Vagina (tissue), 2 donors: ENCODE results near the gene TMPRSS3. TPM values are rescaled to one million over a fixed set of nuclear protein-coding genes. Genes with fewer than 3 reads are reported as not detected.

Experiments
- DNase-seq, 2 donors: peaks; one replicate each; pipeline ENCODE4 v3.0.0-alpha.2; 2017; ENCODE audit errors: extremely low spot score in 2 of 2
- H3K27ac ChIP-seq: fragments of 200-600 bp; sonication (generic); one replicate; pipeline ENCODE4 v1.5.1; 2019
- H3K27me3 ChIP-seq: fragments of 200-600 bp; sonication (generic); one replicate; pipeline ENCODE4 v1.5.1; 2019
- H3K36me3 ChIP-seq, 2 donors: fragments of 200-600 bp; sonication (generic); one replicate each; pipeline ENCODE4 v1.5.1; 2017 to 2019
- H3K4me1 ChIP-seq: fragments of 200-600 bp; sonication (generic); one replicate; pipeline ENCODE4 v1.5.1; 2019
- H3K4me3 ChIP-seq, 2 donors: fragments of 200-600 bp; sonication (generic); 1 replicate in 1 of 2; 2 replicates in 1 of 2; pipeline ENCODE4 v1.5.1; 2016 to 2019
- H3K9me3 ChIP-seq: fragments of 200-600 bp; sonication (generic); one replicate; pipeline ENCODE4 v1.5.1; 2019
- POLR2A ChIP-seq, 2 donors: fragments of 450-650 bp; IDR thresholded peaks; one replicate each; pipeline ENCODE4 v1.6.1; 2017; ENCODE audit warnings: antibody characterized with exemption in 2 of 2, mild to moderate bottlenecking in 2 of 2, moderate library complexity in 2 of 2
- POLR2AphosphoS5 ChIP-seq, 2 donors: sonication (generic); formaldehyde crosslinking; IDR thresholded peaks; one replicate each; pipeline ENCODE4 v1.9.0; 2017; ENCODE audit warnings: antibody characterized with exemption in 2 of 2, mild to moderate bottlenecking in 2 of 2, low read depth in 1 of 2; ENCODE audit not compliant: insufficient read depth in 1 of 2
- intact Hi-C: fragments of 100-400 bp; cut with DNase I; formaldehyde crosslinking; loops from one replicate; pipeline ENCODE4 v1.15.1; 2023
- total RNA-seq: library from RNA; depleted of rRNA; stranded (reverse); fragments of >200 nt; gene quantifications from one replicate; pipeline ENCODE4 v1.2.3, GENCODE V29; 2016
- TF ChIP-seq, protein P1 (sequence below), 3 experiments: fragments of 450-650 bp in 2 of 3; fragments of 200-600 bp in 1 of 3; sonication (generic) in 1 of 3; IDR thresholded peaks; one replicate each; pipeline ENCODE4 v1.5.1; 2017 to 2019; ENCODE audit warnings: antibody characterized with exemption in 3 of 3, mild to moderate bottlenecking in 2 of 3, moderate library complexity in 2 of 3

The TMPRSS3 gene
- total RNA-seq, 1 donor from 2014 or later = 0.25 TPM

DNA sequence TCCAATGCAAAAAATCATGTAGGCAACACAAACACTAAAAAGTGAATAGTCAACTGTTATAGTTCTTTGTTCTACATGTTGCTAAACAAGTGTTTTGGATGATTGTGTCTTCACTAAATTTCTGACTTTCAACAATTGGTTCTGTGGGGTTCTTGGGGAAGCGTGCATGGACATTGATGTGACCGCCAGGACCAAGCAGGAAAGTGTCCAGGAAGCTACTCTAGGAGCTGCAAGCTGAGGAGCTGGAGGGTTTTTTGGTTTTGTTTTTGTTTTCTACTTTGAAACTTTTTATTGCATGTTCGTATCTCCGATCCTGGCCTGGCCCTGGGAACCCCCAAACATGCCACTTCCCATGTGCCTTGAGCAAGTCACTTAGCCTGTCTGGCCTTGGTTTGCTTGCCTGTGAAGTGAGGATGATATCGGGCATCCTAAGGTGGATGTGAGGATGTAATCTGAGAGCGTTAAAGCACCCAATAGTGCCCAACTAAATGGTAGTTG, 8.0 kb downstream of the TMPRSS3 start:
- intact Hi-C loops = no loop called here
- Histone ChIP-seq H3K4me1 (no peaks in the 10 kb centered on the region), H3K27me3 (no peaks in the 10 kb centered on the region), H3K4me3 (no peak overlapping the region), H3K9me3 (no peaks in the 10 kb centered on the region), H3K27ac (no peak overlapping the region), H3K36me3 (no peaks in the 10 kb centered on the region)
- no peak for DNase-seq
- TF ChIP-seq, protein P1, sequence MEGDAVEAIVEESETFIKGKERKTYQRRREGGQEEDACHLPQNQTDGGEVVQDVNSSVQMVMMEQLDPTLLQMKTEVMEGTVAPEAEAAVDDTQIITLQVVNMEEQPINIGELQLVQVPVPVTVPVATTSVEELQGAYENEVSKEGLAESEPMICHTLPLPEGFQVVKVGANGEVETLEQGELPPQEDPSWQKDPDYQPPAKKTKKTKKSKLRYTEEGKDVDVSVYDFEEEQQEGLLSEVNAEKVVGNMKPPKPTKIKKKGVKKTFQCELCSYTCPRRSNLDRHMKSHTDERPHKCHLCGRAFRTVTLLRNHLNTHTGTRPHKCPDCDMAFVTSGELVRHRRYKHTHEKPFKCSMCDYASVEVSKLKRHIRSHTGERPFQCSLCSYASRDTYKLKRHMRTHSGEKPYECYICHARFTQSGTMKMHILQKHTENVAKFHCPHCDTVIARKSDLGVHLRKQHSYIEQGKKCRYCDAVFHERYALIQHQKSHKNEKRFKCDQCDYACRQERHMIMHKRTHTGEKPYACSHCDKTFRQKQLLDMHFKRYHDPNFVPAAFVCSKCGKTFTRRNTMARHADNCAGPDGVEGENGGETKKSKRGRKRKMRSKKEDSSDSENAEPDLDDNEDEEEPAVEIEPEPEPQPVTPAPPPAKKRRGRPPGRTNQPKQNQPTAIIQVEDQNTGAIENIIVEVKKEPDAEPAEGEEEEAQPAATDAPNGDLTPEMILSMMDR (IDR thresholded peaks at IDR 0.05) = no peak
- no peak for TF ChIP-seq POLR2AphosphoS5 (IDR thresholded peaks at IDR 0.05; ENCODE audit: insufficient read depth in 1 of 2, low read depth in 1 of 2)
- TF ChIP-seq POLR2A (IDR thresholded peaks at IDR 0.05) = no peak

DNA sequence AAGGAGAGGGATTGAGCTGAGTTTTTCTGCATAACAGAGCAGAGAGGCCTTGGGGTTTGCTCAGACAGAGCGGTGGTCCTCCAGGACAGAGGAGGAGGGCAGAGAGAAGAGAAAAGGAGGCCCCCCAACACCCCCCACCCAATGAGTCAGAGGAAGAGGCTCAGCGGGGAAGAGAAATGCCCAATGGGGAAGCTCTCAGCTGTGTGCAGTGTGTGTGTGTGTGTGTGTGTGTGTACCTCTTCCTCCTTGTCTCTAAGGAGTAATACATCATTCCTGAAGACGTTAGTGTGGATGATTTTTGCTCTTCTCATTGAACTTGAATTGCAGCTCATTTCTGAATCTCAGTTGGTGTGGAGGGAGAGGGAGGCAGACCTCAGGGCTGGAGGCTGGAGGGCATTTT, 8.7 kb downstream of the TMPRSS3 start:
- no peaks in the 10 kb centered on the region for H3K9me3 ChIP-seq
- TF ChIP-seq POLR2AphosphoS5 (IDR thresholded peaks at IDR 0.05; ENCODE audit: insufficient read depth in 1 of 2, low read depth in 1 of 2) (no peak), POLR2A (IDR thresholded peaks at IDR 0.05) (no peak)
- TF ChIP-seq, protein P1 (IDR thresholded peaks at IDR 0.05) = no peak
- H3K4me3 ChIP-seq = no peak overlapping the region
- no peak for DNase-seq
- no peaks in the 10 kb centered on the region for H3K4me1 ChIP-seq
- H3K27me3 ChIP-seq = no peaks in the 10 kb centered on the region
- intact Hi-C loops = no loop called here
- no peak overlapping the region for H3K27ac ChIP-seq
- no peaks in the 10 kb centered on the region for H3K36me3 ChIP-seq

GRCh38 chr21:42386034-42386591, 9.7 kb downstream of the TMPRSS3 start:
- H3K9me3 ChIP-seq = no peaks in the 10 kb centered on the region
- H3K27me3 ChIP-seq = no peaks in the 10 kb centered on the region
- DNase-seq = no peak
- intact Hi-C loops = no loop called here
- TF ChIP-seq POLR2A (IDR thresholded peaks at IDR 0.05) (no peak), POLR2AphosphoS5 (IDR thresholded peaks at IDR 0.05; ENCODE audit: insufficient read depth in 1 of 2, low read depth in 1 of 2) (no peak)
- TF ChIP-seq, protein P1 (IDR thresholded peaks at IDR 0.05) = no peak
- no peak overlapping the region for H3K4me3 ChIP-seq
- no peaks in the 10 kb centered on the region for H3K4me1 ChIP-seq
- H3K36me3 ChIP-seq = no peaks in the 10 kb centered on the region
- H3K27ac ChIP-seq = no peak overlapping the region

- Histone ChIP-seq H3K9me3 (no peaks in the 10 kb centered on the region), H3K4me1 (no peaks in the 10 kb centered on the region), H3K27ac (no peak overlapping the region), H3K36me3 (no peaks in the 10 kb centered on the region), H3K27me3 (no peaks in the 10 kb centered on the region), H3K4me3 (no peak overlapping the region)
- intact Hi-C loops = no loop called here
- no peak for DNase-seq
- TF ChIP-seq POLR2AphosphoS5 (IDR thresholded peaks at IDR 0.05; ENCODE audit: insufficient read depth in 1 of 2, low read depth in 1 of 2) (no peak), POLR2A (IDR thresholded peaks at IDR 0.05) (no peak)
- TF ChIP-seq, protein P1 (IDR thresholded peaks at IDR 0.05) = no peak
Measured at GRCh38 chr21:42385619-42386018, 10.2 kb downstream of the TMPRSS3 start.

- Histone ChIP-seq H3K9me3 (no peaks in the 10 kb centered on the region), H3K36me3 (no peaks in the 10 kb centered on the region), H3K27ac (no peak overlapping the region), H3K4me3 (no peak overlapping the region), H3K4me1 (no peaks in the 10 kb centered on the region), H3K27me3 (no peaks in the 10 kb centered on the region)
- TF ChIP-seq, protein P1 (IDR thresholded peaks at IDR 0.05) = no peak
- TF ChIP-seq POLR2A (IDR thresholded peaks at IDR 0.05) (no peak), POLR2AphosphoS5 (IDR thresholded peaks at IDR 0.05; ENCODE audit: insufficient read depth in 1 of 2, low read depth in 1 of 2) (no peak)
- intact Hi-C loops = no loop called here
- no peak for DNase-seq
Measured at GRCh38 chr21:42384989-42385388, 10.9 kb downstream of the TMPRSS3 start.
